ENCODE measurements around the gene SMG6.
"Not testable (repeated sequence)": the region's sequence is repeated elsewhere in the genome, so short reads cannot be mapped to it uniquely, and the experiment has no call there.

SMG6 gene

GRCh38 chr17:2207815-2208515 is 95.6 kb downstream of the SMG6 start:
- H3K4me3 ChIP-seq (ENCODE audit: low read depth, low read length): no peak overlapping the region
- TF ChIP-seq, protein P1, sequence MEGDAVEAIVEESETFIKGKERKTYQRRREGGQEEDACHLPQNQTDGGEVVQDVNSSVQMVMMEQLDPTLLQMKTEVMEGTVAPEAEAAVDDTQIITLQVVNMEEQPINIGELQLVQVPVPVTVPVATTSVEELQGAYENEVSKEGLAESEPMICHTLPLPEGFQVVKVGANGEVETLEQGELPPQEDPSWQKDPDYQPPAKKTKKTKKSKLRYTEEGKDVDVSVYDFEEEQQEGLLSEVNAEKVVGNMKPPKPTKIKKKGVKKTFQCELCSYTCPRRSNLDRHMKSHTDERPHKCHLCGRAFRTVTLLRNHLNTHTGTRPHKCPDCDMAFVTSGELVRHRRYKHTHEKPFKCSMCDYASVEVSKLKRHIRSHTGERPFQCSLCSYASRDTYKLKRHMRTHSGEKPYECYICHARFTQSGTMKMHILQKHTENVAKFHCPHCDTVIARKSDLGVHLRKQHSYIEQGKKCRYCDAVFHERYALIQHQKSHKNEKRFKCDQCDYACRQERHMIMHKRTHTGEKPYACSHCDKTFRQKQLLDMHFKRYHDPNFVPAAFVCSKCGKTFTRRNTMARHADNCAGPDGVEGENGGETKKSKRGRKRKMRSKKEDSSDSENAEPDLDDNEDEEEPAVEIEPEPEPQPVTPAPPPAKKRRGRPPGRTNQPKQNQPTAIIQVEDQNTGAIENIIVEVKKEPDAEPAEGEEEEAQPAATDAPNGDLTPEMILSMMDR (IDR thresholded peaks at IDR 0.05; ENCODE audit: low read depth, low read length): no peak

GRCh38 chr17:2204393-2204792 is 99.2 kb downstream of the SMG6 start:
- TF ChIP-seq, protein P1 (IDR thresholded peaks at IDR 0.05; ENCODE audit: low read depth, low read length): no peak
- H3K4me3 ChIP-seq (ENCODE audit: low read depth, low read length): no peak overlapping the region

DNA sequence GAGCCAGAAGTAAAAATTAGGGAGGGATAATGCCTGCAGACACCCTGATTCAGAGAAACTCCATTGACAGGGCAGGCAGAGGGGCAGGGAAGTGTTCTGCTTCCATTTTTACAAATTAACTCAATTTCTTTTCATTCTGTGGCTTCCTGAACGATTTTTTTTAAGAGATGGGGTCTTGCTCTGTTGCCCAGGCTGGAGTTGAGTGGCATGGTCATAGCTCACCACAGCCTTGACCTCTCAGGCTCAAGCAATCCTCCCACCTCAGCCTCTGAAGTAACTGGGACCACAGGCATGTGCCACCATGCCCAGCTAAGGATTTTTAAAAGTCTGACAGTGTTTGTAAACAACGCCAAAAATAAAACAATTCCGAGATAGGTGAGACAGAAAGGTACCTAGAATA is 99.8 kb downstream of the SMG6 start:
- H3K4me3 ChIP-seq (ENCODE audit: low read depth, low read length): no peak overlapping the region
- TF ChIP-seq, protein P1 (IDR thresholded peaks at IDR 0.05; ENCODE audit: low read depth, low read length): no peak

- TF ChIP-seq, protein P1 (IDR thresholded peaks at IDR 0.05; ENCODE audit: low read depth, low read length): no peak
- H3K4me3 ChIP-seq (ENCODE audit: low read depth, low read length): no peak overlapping the region
Observed at GRCh38 chr17:2202996-2203575, 100.5 kb downstream of the SMG6 start.

DNA sequence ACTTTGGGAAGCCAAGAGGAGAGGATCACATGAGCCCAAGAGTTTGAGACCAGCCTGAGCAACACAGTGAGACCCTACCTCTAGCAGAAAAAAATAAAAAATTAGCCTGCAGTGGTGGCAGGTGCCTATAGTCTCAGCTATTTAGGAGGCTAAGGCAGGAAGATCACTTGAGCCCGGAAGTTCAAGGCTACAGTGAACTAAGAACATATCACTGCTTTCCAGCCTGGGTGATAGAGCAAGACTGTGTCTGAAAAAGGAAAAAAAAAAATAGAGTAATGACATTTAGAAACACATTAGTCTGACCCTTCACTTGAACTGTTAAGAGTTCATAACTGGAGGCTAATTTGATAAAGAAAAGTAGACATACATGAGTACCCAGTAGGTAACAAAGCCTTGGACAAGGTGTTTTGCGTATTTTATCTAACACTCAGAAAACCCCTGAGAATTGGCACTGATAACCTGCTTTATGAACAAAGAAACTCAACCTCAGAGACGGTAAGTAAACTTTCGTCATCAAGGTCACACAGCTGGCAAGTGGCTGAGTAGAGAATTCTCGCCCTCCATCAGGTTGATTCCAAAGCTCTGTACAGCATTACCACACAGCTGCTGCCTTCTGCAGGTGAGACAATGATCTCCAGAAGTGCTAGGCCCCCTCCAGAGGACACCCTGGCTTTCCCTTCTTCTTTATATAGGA is 101.1 kb downstream of the SMG6 start:
- H3K4me3 ChIP-seq (ENCODE audit: low read depth, low read length): no peak overlapping the region
- TF ChIP-seq, protein P1 (IDR thresholded peaks at IDR 0.05; ENCODE audit: low read depth, low read length): no peak

DNA sequence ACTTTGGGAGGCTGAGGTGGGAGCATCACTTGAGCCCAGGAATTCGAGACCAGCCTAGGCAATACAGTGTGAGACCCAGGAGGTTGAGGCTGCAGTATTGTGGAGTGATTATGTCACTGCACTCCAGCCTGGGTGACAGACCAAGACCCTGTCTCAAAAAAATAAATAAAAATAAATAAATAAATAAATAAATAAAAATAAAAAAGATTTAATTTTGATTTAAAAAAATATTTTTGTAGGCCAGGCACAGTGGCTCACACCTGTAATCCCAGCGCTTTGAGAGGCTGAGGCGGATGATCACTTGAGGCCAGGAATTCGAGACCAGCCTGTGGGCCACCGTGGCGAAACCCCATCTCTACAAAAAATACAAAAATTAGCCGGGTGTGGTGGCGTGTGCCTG is 104.2 kb downstream of the SMG6 start:
- not testable (repeated sequence) for H3K4me3 ChIP-seq (ENCODE audit: low read depth, low read length)

DNA sequence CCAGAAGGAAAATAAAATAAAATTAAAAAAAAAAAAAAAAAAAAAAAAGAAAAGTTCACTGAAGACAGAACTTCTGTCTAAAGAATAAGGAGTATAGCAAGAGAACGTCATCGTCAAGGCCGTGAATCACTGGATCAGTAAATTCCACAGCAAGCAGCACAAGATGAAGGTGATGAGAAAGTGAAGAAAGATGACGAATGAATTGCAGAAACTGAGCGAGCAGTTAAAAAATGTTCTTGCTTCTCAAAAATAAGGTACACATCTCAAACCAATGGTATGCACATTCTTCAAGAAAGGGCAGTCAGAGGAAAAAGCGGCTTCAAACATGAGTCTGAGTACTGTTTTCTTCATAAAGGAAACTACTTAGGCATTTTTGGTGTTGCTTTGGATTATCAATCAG is 104.7 kb downstream of the SMG6 start:
- H3K4me3 ChIP-seq (ENCODE audit: low read depth, low read length): no peak overlapping the region
- TF ChIP-seq, protein P1 (IDR thresholded peaks at IDR 0.05; ENCODE audit: low read depth, low read length): no peak

Data from WI38 (cell line).